DMS53 (cell line): Measurements from ENCODE around the gene BLID.

Experiments
- DNase-seq: peaks from one replicate; lab custom pipeline; 2025; lab: John Stamatoyannopoulos, UW

The BLID gene, protein sequence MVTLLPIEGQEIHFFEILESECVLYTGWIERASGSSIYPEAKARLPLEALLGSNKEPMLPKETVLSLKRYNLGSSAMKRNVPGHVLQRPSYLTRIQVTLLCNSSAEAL

DNA sequence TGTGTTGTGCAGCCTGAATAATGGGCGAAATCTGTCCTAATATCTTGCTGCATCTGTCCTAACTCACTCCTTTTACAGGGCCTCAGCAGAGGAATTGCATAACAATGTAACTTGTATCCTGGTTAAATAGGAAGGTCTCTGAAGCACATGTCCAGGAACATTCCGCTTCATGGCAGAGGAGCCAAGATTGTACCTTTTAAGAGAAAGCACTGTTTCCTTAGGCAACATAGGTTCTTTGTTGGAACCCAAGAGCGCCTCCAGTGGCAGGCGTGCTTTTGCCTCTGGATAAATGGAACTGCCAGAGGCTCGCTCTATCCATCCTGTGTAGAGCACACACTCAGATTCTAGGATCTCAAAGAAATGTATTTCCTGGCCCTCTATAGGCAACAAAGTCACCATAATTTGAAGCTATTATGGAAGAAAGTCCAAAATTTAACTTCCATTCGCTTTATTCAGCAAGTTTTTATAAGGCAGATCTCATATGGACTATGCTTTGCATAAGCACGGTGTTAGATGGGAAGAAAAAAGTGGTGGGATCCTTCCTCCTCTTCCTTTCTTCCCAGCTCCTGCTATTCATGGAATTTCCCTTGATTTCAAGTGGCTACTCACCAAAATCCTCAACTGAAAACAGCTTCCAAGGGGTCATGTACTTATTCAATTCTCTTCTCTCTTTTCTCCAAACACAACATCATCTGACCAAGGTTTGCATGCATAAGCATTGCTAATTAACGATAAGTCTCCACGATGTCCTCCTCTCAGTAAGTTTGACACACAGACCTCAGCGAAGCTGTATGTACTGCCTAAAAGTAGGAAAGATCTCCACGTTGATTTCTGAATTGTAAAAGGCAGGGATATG is at the start of gene BLID:
Gene BLID (minus strand): TSS at position 692 of the 856 bp plus-strand sequence. CDS start 293 bp downstream, at position 399.
- DNase-seq: peak; percentile 65

DNA sequence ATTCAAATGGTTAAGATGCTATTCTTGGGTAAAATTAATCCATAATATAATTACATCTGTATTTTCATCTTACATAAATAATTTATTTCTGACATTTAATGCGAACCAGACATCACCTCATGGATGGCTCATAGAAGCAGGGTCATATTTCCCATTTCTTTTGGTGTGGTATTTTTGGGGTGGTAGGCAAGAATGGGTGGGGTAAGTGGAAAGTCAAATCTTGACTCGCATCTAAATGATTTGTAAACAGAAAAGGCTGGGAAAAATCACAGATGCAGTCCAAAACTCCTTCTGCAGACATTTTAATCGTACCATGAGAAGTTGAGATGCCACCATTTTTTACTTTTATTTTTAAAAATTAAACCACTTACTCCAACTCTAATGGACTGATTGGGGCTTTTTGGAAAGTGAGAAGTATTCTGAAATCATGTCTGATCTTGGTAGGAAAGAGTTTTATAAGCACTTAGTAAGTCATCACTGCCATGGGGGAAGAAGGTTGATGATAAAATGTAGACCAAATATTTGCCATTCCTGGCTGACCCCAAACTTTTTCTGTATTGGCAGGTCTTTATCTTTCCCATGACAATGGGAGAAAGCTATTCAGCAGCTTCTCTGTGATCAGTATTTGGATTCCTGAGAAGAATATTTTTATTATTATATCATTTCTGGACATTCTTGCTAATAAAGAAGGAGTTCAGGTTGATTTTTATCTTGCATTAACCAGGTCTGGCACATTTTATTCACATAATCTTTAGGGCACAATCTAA is 47.2 kb upstream of the BLID start:
- DNase-seq: no peak

DNA sequence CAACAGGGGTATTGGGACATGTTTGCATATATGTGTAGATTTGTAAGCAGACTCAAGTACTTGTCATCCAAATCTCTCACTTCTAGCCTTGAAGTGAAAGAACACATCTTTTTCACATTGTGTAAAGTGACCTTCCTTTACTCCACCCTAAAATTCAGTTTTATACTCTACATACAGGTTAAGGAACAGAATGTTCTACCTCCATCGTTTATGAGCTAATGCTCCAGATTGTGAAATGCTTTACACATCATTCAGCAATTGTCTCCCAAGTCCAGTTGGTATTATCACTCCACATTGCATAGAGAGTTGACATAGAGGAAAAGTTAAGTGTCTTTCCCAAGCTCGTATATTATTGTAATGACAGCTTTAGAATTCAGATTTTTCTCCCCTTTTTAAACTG is 46.1 kb upstream of the BLID start:
- no peak for DNase-seq

DNA sequence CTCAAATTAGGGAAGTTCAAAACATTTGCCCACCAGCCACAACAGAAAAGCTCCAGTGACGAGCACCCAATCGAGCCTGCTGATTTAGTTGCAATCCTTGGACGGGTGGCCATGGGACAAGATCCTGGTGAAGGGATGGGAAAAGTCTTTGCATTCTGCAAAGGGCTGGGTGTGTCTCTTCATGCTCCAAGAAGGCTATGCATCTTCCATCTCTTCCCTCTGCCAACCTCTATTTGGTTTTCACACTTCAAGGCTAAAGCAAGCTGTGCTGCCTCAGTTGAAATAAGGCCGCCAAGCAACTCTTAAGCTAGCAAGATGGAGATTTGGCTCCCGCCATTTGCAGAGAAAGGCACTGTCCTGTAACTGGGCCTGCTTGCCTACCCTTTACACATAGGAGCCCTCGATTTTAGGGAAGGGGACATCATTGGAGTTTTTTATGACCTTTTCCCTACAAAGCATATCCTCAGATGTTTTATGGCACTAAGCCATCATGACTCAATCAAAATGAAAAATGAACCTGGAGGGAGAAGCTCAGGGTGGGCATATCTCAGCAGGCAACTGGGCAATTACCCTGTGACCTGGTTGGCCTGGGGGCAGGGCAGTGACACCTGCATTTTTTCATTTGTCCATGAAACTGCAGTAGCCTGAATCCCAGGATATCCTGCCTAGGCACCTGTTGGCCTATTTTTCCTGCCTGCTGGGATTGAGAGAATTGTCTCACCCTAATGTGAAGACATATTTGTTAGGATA is 45.0 kb upstream of the BLID start:
- no peak for DNase-seq

DNA sequence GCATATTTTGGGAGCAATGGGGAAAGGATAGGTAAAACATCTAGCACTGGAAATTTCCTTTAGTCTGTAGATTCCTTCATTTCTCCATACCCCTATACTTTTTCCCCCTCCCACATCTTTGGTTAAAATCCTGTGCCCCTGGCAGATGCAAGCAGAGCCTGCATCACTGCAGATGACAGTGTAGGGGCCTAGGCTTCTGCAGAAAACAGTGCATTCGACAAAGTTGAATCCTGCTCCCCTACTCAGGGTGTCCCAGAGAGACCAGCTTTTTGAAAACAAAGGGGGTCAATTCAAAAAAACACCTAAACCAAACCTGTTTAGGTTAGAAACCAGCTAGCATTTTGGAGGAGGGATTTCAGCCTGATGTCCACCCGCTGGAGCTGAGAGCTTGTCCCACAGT is 43.8 kb upstream of the BLID start:
- DNase-seq: no peak

DNA sequence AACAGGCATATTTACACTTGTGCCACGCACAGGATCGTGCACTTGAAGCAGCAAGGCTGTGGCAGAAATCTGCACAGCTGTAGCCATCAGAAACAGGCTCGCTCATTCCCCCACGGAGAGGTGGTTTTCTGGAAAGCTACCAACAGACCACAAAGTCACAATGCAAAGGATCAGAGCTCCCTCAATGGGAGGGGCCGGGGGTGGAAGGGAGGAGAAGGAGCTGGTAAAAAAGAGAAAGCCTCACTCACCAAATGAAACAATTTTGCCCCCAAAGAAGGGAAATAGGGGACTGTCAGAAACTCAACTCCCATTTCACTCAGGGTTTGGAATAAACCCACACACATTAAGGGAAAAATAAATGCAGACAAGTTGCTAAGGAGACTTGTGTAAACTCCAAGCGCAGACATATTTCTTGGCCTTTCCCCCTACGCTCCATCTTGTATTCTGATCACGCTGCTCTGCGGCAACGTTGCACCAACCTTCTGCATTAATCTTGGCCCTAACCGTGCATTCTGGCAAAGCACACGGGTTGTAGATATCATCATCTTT is 43.2 kb upstream of the BLID start:
- DNase-seq: no peak

DNA sequence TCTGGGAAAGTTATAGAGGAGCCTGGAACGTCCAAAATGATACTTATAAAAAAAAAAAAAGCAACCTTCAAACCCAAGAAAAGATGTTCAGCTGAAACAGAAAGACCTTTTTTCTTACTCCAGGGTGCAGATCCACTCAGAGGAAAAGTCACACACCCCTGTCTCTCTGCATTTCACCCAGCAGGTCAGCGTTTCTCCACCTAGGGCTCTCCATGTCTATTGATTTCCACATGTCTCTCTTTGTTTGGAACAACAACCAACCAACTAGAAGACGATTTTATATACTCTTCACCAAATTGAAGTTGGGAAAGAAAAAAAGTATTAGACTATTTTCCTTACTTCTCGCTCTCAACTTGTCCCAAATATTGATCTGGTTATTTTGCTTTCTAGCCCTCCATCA is 42.2 kb upstream of the BLID start:
- DNase-seq: no peak

DNA sequence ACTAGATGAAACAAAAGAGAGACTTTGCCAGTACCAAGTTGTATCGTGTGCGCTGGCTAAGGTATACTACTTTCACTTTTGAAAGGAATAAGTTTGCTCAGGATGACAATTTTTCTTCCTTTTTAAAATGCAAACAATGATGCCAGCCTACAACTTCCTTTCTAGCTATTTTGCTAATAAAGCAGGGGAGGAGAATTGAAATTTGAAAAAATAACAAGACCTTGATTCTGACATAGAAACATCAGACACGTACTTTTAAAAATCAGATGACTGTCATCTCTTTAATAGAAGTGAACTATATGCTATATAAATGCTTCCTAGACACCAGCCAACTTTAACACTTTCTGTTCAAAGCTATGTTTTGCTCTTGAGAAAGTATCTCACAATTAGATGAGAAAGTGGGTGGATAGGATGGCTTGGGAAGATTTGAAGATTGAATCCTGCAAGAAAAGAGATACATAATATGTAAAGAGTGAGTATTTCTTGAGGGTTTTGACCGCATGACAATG is 41.7 kb upstream of the BLID start:
- peak; percentile 10 for DNase-seq

DNA sequence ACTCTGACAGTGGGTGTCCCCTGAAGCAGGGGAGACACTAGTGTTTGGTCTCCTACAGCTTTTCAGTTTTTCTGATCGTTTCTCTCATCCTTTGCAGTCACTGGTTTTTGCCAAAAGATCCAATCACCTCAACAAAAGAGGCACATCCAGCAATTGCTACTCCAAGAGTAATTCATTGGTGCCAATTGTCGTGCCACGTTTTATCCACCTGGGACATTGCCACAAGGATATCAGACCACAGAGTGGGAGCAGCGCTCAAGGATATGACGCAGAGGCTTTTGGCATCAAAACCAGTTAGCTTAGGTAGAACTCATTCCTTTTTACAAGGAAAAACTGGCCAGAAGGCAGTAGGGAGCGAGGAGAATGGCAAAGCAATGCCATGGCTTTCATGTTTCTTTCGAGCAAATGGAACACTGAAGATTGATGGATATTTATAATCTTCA is 40.9 kb upstream of the BLID start:
- DNase-seq: peak; percentile 52

DNA sequence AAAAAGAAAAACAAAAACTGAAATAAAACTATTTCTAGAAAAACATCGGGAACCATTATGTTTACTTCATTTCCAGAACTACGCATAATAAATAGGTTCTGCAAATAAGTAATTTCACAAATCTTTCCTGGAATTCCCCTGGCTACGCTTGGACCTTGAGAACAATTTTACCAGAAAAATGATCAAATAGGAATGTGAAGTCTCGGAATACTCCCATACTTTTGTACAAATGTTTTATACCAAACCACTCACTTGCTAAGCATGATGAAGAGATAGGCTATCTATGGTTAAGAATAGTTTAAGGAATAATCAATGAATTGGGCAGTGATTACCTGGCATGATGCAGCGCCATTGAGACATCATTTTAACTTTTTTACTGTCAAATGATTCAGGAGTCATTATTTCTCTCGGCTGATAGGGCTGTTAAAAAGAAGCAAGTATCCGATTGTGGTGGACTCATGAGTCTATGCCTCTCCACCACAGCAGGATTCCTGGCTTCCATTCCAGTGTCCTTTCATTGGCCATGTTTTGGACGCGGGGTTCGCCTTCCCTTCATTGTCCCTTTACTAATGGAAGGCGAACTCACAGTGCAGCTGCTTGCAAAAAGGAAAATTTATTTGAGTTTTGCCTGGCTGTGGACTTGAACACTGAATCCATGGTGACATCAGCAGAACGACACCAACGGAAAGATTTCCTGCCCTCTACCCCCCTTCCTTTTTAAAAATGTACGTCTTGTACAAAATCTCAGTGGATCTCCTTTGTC is 39.9 kb upstream of the BLID start:
- DNase-seq: no peak

DNA sequence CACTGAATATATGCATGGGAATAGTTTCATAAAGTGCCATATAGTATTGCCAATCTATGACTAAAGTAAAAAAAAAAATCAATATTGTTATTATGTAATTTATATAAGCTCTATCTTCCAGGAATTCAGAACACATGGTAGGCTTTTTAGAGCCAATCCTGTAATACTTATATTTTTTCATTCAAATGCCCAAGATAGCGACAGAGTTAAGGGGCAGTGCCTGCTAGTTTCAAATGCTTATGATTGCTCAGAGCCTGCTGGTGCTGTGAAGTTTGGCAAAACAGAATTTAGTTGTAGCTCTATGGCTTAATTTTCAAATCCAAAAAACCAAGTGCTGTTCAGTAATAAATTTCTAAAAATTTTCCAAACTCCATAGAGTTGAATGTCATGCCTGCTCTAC is 39.0 kb upstream of the BLID start:
- DNase-seq: no peak

DNA sequence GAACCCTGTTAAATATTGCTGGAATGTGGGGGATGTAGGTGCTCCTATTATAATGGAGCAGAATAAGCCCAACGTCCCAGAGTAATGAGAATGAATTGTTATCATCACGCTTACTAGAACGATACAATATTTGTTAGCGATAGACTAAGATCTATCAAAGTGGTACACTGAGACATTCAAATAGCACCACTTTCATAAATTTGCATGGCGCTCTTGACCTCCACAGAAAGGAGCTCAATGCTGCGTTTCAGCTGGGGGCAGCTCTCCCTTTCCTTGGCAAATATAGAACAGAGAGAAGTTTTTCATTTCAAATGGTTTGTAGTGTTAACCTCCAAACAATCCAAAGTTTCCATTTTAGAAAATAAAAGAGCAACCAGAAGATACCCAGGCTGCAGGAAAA is 38.2 kb upstream of the BLID start:
- no peak for DNase-seq

DNA sequence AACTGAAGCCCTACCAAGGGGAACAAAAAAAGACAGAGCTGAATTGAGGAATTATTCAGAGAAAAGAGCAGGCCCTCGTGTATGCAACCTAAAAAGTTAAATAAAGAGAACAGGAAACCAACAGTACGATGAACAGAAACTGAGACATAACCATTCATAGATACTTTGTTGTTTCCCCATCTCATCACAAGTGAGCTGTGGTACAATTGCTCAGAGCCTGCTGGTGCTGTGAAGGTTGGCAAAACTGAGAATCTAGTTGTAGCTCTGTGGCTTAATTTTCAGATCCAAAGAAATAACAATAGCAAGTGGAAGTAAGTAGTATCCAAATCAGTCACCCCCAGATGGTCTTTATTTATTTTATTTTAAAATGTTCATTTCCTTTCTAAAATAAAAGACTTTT is 37.7 kb upstream of the BLID start:
- no peak for DNase-seq

DNA sequence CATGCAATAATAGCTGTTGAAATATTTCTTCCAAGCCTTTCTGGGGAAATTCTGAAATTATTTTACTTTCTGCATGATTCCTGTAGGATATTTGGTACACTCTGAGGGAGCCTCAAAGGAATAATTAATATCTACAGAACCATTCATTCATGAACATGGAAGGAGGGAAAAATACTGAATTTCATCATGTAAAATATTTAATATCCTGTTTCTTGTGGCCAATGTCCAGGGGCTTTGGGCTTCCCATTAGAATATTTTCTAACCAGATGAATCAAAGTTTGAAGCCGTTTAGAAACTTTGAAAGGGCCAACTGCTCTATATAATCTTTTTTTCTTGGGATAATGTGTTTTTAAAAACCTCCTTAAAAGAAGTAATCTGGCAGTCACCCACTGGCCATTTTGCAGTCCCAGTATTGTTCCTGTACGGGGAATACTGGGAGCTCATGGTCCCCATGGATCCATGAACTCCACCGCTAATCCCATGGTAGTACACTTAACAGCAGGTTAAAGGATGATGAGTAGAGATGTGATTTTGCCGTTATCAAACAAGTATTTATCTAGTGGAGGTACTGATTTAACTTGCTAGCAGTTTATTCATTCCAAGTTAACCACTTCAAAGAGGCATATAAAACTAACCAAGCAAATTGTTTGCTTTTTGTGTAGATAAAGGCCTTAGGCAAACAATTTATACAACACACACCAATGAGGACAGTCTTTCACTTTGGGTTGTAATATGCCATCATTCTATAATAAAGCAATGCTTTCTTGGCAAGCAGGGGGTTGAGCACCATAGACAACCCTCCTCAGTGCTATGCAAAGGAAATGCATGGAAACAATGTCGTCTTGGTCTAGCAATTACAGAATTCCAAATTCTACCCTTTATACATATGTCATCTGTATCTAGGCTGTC is 34.5 kb upstream of the BLID start:
- peak; percentile 51 for DNase-seq

DNA sequence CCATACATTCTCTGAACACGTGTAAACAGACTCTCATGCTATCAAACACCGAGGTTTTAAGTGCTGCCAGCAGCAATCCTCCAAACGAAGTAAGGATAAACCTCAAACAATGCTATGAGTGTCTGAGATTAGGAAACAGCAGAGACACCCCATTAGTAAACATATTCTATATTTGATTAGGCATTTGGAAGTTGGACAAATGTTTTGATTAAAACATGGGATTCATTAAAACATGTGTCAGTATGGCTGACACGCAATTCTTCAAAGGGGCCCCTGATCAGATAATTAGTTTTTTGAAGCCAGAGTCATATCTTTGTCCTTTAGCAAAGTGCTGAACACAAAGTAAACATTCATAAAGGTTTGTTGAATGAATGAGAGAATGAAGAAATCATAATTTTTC is 33.2 kb upstream of the BLID start:
- peak; percentile 7 for DNase-seq

DNA sequence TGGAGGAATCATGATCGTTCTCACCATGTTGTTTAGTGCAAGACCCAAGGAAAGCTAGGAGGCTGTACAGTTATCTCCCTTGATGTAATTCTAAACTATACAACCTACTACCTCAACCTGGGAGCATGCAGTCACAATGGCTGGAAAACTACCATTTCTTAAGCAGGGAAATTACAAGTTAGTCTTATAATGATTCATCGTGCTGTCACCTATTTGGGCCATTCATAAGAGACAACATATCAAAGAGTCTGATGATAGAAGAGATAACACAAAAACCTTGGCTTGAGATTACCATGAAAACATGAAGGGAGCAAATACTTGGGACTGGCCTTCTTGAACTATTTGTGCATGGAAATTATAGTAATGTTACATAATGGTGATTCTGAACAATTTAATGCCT is 30.5 kb upstream of the BLID start:
- DNase-seq: no peak

DNA sequence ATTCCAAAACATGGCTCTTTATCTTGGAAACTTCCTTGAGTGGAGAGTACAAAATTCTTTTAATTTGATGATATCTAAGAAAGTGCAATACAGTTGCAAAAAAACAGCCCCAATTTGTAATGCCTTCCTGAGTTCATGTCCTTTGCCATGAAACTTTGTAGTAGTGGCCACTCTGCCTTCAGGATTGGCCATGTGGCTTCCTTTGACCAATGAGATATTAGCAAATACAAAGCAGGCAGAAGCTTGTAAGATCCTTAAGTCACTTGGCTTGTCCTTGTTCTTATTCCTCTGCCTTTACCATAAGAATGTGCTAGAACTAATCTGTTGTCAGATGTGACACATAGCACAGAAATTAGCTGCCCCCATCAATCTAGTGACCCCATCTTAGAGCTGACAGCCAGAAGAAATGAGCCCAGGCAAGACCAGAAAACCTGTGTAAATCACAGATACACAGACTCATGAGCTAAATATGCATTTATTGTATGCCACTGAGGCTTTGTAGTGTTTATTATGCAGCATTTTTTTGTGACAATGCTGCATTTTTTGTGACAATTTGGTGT is 29.8 kb upstream of the BLID start:
- DNase-seq: no peak

DNA sequence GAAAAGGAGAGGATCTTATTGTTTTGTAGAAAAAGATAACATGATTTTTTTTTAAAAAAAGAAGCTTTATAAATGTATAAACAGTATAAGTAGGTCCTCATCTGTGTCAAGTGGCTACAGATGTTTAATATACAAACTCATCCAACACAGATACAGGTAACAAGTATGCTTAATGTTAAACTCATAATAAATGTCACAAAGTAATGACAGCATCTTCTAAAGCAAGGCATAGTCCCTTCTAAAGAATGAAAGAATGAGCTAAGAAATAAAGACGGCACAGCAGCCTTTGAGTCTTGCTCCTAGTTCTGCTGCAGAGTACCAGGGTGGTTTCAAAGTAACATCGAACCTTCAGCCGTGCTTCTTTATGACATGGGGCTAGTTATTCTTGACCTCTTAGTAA is 28.7 kb upstream of the BLID start:
- no peak for DNase-seq

DNA sequence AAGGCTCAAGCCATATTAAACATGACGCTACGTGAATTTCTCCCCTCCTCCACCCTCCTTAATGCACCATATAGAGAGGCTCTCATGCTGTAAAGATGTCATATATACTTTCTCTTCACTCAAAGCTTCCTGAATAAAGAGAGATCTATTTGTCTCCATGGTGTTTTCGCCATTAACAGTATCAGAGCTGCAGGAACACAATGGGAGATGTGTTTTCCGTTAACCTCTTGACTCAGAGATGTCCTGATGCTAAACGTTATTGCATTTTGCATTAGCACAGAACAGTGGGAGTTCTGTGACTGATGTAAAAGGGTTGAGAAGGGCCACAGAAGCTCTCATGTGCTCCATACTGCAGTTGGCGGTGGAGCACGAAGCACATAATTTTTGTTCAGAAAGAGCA is 25.7 kb upstream of the BLID start:
- no peak for DNase-seq

DNA sequence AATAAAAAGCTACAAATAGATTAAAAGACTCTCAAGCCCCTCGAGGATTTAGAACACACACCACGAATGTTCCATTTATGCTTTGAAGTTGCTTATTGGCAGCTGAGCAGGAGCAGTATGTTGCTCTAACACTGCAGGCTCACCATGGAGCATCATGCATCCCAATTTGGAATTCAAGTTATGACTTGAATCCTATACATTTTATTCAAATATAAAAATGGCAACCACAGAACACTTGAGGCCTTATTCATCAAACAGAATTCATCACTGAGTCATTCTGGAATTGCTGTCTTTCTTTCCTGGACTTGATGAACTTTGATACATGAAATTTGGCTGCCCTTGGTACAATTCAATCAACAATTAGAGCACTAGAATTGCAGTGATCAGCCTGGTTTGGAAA is 24.5 kb upstream of the BLID start:
- DNase-seq: no peak
